GM19467 (cell line): ENCODE data around the gene CSNK2A2.

Experiments used
- ATAC-seq: cut with Tn5 transposase; IDR thresholded peaks from one replicate; pipeline ENCODE4 v1.9.1; 2021; ENCODE audit warnings: mild to moderate bottlenecking, moderate library complexity; ENCODE audit not compliant: unreplicated experiment

CSNK2A2 gene

DNA sequence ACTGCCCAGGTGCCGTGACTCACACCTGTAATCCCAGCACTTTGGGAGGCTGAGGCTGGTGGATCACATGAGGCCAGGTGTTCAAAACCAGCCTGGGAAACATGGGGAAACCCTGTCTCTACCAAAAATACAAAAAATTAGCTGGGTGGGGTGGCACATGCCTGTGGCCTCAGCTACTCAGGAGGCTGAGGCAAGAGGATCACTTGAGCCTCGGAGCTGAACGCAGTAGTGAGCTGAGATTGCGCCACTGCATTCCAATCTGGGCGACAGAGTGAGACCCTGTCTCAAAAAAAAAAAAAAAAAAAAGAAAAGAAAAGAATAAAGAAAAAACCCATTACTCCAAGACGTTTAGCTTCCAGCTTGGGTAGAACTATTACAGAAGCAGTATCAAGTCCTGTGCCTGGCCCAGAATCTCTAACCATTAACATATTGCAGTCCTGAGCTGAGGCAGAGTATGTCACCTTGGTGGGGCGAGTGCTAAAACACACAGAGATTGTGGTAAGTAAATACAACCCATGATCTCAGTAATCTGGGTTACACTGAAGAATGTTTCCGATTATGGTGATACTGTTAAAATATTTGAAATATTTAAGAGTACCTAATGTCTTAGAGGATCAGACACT is 45.5 kb downstream of the CSNK2A2 start:
- no peak for ATAC-seq

DNA sequence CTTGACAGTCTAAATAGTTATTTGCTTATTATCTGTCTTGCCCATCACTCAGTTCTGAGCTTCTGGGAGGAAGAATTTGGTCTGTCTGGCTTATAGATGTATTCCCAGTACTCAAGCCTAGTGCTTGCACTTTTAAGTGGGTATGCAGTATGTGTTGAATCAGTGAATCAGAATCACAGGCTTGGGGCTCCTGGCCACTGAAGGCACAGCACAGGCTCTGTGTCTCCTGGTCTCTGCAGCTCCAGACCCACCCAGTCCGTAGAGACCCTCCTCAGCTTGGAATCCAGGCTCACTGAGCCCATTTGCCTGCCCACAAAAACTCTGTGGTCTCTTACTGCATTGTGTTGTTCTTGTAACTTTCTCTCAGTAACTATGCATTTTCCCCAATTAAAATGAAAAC is 49.4 kb downstream of the CSNK2A2 start:
- ATAC-seq: no peak

DNA sequence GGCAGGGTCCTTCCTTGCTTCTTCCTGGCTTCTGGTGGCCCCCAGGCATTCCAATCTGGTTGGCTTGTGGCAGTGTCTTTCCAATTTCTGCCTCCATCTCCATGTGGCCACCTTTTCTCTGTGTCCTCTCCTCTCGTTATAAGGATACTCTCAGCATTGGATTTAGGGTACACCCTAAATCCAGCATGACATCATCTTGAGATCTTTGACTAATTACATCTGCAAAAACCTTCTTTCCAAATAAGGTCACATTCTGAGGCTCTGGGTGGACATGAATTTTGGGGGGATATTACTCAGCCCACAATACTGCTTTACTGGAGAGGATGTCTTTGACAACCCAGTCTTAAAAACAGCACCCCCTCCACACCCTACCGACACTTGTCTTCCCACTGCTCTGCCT is 49.8 kb downstream of the CSNK2A2 start:
- no peak for ATAC-seq

DNA sequence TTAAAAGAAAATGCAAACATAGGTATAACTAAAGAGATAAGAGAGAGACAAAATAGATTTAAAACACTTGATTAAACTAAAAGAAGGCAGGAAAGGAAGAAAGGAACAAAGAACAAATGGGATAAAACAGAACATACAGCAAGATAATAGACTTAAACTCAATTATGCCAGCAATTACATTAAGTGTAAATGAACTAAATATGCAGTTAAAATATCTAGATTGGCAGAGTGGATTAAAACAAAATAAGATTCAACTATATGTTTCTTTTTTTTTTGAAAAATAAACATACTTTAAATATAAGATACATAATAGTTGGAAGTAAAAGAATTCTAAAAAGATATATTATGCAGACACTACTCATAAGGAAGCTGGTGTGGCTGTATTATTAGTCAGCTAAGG is 59.1 kb downstream of the CSNK2A2 start:
- ATAC-seq: no peak

DNA sequence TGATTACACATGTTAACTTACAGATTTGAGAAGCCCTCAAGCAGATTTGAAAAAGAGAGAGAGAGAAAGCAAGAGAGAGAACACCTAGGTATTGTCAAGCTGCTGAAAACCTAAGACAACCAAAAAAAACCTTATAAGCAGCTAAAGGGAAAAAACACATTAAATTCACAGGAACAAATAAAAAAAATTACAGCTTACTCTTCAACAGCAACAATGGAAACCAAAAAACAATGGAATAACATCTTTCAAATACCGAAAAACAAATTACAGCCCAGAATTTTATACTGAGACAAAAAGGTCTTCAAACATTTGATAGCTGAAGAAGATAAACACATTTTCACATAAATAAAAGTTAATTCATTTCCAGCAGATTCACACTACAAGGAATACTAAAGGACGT is 60.3 kb downstream of the CSNK2A2 start:
- ATAC-seq: no peak

DNA sequence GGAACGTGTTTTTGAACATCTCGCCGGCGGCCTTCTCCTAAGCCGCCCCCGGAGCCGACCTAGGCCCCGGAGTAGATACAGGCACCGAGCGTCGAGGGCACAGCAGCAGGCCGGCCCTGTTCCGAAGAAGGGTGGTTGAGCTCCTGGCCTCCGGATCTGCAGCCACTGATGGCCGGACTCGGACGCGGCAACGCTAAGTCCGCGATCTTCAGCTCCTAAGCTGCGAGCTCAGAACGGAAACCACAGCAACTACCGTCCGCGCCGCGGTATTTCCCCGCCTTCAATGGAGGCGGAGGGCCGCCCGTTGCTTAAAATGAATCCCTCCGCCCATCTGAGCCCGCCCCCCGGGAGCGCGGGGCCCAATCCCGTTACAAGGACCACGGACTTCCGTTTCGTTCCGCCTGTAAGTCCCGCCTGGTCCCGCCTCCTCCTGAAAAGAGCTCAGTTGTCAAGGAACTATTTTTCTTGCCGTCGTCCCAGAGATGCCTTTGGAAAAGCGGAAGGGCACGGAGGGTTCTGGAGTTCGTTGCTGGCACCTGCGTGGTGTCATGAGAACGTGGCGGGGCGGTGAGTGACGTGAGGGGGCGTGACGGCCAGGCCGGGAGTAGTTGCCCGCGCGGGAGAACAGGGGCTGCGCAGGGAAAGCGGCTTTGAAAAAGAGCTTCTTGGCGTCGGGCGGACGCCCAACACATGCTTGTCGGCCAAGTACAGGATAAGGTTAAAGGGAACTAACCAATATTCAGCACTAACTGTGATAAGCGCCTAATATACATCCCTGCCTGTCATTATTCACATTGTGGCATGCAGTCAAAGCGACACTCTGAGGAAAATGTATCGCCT is 68.6 kb downstream of the CSNK2A2 start, which contains the start of gene CFAP20:
Gene CFAP20 (minus strand): TSS at position 285 of the 840 bp plus-strand sequence. CDS start 266 bp downstream, at position 19.
- peak; percentile 86 for ATAC-seq

DNA sequence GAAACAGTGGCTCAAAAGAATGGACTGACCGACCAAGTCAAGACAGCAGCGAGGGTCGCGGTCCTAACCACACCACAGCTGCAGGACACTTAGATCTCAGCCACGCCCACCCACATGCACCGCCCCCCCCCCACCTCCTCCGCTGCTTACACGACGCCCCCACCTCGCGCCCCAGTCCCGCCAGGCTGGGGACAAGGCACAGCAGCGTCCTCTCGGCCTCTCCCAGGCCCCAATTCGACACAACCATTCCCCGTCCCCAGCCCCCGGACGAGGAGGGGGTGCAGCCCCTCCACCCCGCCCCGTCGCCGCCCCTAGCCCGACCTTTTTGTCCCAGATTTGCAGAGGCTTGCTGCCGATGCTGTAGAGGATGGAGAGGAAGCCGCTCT is 69.2 kb downstream of the CSNK2A2 start:
- ATAC-seq: no peak

DNA sequence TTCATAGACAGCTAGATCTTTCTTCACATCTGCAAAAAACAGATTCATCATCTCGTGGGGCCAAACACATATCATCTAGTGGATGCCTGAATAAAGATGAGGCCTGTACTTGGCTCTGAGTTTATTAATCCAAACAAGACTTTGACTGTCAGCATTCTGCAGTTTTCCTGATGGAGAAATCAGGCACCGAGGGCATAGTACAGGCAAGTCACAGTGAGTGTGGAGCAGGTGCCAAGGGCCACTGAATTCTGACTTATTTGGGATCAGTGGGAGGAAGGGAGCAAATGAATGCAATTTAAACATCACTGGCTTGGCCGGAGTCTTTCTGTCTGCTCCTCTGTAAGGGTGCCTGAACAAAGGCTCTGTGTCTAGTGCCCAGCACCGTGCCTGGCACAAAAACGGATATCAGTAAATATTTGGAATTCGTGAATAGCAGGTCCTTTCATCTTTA is 69.7 kb downstream of the CSNK2A2 start:
- no peak for ATAC-seq

DNA sequence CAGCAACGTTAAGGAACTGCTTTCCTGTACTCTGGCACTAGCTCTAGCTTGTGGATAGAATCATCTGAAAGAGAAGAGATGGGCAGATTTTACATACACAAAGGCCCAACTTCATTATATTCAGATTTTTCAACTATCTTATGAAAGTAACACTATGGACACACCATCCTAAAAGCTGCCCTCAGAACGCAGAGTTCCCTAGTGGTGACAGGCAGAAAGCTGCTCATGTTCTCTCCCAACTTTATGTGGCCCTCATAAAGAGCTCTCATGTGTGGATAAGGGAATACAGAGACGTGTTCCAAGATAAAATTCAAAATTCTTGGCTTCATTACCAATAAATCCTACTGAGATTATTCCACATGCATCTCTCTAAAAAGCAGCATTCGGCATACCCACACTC is 70.3 kb downstream of the CSNK2A2 start:
- ATAC-seq: no peak

DNA sequence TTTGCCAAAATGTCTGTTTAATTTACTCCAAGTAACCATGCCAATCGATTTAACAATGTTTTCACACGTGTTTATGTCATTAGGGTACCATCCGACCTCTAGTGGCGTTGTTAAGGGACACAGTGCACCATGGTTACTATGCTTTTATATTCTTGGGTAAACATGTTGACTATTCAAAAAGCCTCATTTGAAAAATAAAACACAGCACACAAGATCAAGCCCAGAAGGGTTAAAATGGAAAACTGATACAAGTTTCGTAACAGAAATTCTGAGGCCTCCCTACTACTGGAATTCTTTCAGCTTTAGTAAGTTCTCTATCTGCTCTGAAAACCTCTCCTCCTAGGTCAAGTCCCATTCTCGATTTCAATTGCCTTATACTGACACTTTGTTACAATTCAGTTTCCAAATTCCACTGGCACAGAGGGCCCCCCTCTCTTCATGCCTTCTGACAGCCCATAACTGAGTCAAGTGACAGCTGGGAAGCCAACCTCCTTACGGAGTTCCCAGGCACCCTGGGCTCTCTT is 70.8 kb downstream of the CSNK2A2 start:
- ATAC-seq: no peak

DNA sequence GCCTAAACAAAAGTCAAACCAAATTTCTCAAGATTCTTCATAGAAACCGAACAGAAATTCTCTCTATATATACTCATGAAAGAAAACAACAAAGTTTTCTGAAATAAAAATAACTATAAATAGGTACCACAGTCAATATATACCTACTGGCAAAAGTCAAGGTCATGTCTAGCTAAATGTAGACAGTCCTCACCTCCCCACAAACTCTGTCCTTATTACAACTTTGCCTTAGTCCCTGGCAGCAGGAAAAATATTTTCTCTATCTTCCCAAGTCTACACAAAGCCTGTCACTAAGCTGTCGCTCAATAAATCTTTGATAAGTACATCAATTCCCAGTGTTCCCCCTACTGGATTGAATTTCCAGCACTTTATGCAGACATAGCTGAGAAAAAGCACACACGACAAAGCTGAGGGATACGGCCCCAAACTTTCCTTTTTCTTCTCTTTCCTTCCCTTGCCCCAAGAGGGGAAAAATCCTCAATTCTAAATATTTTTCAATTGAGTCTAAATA is 71.4 kb downstream of the CSNK2A2 start:
- no peak for ATAC-seq

DNA sequence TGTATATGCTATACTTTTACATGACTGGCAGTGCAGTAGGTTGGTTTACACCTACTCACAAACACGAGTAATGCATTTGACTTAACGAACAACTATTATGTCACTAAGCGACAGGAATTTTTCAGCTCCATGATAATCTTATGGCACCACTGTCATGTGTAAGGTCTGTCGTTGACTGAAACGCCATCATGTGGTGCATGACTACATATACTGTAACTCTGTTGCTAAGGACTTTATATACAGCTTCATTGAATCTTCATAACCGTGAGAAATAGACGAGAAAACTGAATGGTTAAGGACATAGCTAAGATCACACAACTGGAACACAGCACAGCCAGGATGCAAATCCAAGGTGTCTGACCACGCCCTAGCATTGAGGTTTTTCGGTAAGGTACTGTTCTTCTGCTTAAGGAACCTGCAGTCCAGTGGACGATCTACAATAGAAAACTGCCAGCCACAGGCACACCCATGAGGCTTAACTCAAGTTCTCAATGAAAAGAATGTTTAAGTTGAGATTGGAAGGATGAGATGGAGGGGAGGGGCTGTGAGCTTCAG is 72.0 kb downstream of the CSNK2A2 start:
- ATAC-seq: no peak

DNA sequence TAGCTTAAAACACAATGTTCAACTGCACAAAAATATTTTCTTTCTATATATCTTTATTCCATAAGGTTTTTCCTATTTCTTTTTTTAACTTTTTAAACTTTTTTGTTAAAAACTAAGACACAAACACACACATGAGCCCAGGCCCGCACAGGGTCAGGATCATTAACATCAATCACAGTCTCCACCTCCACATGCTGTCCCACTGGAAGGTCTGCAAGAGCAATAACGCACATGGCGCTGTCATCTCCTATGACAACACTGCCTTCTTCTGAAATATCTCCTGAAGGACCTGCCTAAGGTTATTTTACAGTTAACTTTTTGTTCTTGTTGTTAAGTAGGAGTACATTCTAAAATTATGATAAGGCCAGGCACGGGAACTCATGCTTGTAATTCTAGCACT is 72.9 kb downstream of the CSNK2A2 start:
- no peak for ATAC-seq

DNA sequence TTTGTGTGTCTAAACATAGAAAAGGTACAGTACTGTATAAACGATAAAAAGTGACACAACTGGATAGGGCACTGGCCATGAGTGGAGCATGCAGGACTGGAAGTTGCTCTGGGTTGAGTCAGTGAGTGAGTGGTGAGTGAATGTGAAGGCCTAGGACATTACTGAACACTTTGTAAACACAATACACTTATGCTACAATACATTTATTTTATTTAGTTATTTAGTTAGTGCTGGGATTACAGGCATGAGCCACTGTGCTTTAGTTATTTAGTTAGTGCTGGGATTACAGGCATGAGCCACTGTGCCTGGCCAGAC is 73.3 kb downstream of the CSNK2A2 start:
- ATAC-seq: no peak

DNA sequence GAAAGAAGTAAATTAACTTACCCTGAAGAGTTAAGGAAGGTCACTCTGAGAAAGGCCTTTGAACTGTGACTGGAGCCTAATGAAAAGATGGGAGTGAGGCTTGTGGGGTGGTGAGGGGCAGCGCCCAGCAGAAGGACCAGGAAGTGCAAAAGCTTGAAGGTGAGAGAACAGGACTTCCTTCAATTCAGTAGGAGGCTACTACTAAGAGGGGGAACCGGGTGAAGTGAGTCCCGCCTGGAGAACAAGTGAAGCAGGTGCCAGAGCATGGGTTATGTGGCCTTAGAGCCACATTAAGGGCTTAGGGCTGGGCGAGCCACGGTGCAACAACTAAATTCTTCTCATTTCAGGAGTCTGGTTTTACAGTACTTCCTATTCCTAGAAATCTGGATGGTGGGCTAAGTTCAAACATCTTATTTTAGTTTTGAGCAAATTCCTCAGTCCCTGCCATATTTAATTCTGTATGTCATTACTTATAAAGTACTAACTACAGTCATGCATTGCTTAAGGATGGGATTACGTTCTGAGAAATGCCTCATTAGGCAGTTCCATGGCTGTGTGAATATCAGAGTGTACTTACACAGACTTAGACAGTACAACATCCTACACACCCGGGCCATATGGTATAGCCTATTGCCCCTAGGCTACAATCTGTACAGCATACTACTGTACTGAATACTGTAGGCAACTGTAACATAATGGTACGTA is 73.9 kb downstream of the CSNK2A2 start:
- ATAC-seq: no peak

DNA sequence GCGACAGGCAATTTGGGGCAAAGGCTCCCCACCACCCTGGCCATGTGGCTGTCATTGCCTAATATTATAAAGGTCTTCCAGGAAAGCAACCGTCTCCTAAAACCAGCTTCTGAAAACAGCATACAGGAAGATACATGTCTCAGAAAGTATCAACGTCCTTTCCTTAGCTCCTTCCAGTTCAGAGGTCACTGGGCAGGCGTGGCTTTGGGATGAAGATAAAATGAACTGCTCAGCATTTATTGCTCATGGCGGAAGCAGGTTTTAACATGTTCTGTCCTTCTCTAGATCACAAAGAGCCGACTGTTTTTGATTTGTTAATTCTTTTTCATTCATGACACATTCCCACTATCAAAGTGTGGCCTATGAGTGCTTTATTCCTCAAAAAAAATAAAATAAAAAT is 76.8 kb downstream of the CSNK2A2 start:
- no peak for ATAC-seq

DNA sequence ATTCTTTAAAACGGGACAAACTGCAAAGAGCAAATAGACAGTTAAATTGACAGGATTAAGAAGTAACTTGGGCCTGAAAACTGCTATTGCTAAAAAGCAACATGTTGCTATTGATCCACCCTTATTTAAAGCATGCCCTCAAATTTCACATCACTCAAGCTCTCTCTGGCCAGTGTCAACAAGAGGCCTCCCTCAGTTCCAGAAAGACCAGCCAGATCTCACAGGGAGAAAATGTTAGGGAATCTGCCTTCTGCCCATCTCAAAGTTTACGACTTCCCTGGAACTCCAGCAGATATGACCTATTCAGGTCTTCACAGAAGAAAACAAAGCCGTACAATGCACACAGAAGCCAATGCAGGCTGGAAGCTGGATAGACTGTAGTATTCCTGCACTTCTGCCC is 77.7 kb downstream of the CSNK2A2 start:
- no peak for ATAC-seq

DNA sequence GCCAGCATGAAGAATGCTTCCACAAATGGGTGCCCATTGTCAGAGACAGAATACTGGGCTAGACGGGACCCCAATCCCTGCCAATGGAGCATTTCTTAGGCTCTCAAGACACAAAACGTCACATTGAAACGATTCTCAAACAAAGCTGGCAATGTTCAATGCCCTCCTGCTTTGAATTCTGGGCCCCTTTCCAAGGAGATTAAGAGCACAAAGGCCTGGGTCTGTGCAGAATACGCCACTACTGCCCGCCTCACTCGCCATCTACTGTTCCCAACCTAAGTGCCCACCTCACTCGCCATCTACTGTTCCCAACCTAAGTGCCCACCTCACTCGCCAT is 78.4 kb downstream of the CSNK2A2 start:
- ATAC-seq: no peak

DNA sequence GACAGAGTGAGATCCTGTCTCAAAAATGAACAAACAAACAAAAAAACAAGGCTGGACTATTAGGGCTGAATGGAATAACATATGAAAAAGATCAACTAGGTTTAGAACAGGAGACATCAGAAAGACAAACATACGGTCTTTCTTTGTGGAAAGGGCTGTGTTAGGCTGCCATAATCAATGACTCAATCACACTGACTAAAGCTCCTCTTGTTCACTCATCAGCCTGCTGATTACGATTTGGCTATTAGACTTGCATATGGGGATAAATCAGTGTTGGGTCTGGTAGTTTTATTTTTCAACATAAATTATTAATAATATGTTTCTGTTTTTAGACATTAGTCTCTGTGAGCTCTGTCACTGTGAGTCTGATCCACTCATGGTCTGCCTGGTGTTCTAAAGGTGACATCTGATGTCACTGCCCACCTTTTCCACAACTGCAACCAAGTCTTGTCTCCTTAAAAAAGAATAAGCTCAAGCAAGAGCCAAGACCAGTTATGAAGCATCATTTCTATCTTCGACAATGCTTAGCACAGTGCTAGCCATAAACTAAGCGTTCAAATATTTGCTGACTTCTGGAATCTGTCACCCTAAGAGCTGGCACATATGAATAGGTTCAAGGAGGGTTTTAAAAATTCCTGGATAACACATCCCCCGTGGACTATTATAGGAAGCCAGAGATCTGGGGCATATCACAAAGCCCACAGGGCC is 79.0 kb downstream of the CSNK2A2 start:
- no peak for ATAC-seq

DNA sequence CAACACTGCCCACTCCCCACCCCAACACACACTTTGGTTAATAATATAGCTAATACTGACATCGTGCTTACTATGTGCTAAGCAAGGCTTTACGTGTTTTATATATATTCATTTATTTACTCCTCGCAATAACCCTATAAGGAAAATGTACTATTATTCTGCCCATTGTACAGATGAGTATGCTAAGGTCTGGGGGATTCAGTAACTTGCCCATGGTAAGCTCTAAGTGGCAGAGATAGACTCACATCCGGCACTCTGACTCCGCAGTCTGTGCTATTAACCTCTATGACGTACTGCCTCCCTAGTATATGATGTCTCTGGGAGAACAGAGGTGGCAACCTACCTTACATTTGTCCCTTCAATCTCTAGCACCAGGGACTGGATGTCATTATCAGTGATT is 81.4 kb downstream of the CSNK2A2 start:
- no peak for ATAC-seq

DNA sequence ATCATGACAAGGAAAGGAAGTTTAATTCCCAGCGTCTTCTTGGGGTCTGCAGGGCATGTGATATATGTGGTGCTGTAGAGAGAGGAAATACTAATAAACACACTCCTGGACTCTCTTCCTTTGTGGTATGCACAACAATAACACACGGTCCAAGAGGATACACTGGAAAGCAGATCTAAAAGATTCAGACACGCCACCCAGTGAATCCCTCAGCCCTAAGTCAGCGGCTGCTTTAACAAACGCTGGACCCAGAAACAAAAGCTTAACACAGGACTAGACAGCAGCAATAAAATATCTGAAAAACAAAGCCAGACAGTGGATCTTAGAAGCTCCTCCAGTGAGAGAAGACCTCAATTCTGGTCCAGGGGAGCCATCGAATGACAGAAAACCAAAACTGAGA is 81.8 kb downstream of the CSNK2A2 start:
- no peak for ATAC-seq
